Activated naive CD4-positive, alpha-beta T cell treated with anti-CD3 and anti-CD28 coated beads, Interleukin-2, amount 50 U/mL, for 24 hours (primary cell): ENCODE data around the gene GPR153.
A peak's percentile ranks its signal among the peaks of the same experiment; 100 is the strongest.

Source experiments
- H3K27ac Mint-ChIP-seq: one replicate; pipeline ENCODE4 v1.8.0; 2021; ENCODE audit warnings: mild to moderate bottlenecking, mixed read lengths
- H3K27me3 Mint-ChIP-seq: one replicate; pipeline ENCODE4 v1.8.0; 2021; ENCODE audit warnings: mixed read lengths
- H3K36me3 Mint-ChIP-seq: one replicate; pipeline ENCODE4 v1.8.0; 2021; ENCODE audit warnings: mixed read lengths
- H3K4me1 Mint-ChIP-seq: one replicate; pipeline ENCODE4 v1.8.0; 2021; ENCODE audit warnings: mixed read lengths
- H3K4me3 Mint-ChIP-seq: one replicate; pipeline ENCODE4 v1.8.0; 2021; ENCODE audit warnings: mild to moderate bottlenecking, mixed read lengths
- H3K9me3 Mint-ChIP-seq: one replicate; pipeline ENCODE4 v1.8.0; 2021; ENCODE audit warnings: mixed read lengths

Gene GPR153

GRCh38 chr1:6265151-6265550 is 4.3 kb upstream of the GPR153 start:
- no peak overlapping the region for H3K4me3 Mint-ChIP-seq
- no peaks in the 10 kb centered on the region for H3K36me3 Mint-ChIP-seq
- H3K27ac Mint-ChIP-seq, result no peak overlapping the region
- no peaks in the 10 kb centered on the region for H3K9me3 Mint-ChIP-seq
- H3K4me1 Mint-ChIP-seq, result no peaks in the 10 kb centered on the region
- H3K27me3 Mint-ChIP-seq, result peaks cover 4% of the 10 kb centered on the region

- Mint-ChIP-seq H3K36me3 (no peaks in the 10 kb centered on the region), H3K9me3 (no peaks in the 10 kb centered on the region), H3K27me3 (peaks cover 4% of the 10 kb centered on the region), H3K27ac (no peak overlapping the region), H3K4me1 (peaks cover 4% of the 10 kb centered on the region), H3K4me3 (no peak overlapping the region)
Measured at GRCh38 chr1:6263716-6264115, 2.8 kb upstream of the GPR153 start.

GRCh38 chr1:6262555-6263420 is 1.9 kb upstream of the GPR153 start:
- H3K27ac Mint-ChIP-seq, result no peak overlapping the region
- H3K27me3 Mint-ChIP-seq, result peaks cover 4% of the 10 kb centered on the region
- no peak overlapping the region for H3K4me3 Mint-ChIP-seq
- H3K9me3 Mint-ChIP-seq, result no peaks in the 10 kb centered on the region
- H3K36me3 Mint-ChIP-seq, result no peaks in the 10 kb centered on the region
- peaks cover 4% of the 10 kb centered on the region for H3K4me1 Mint-ChIP-seq

GRCh38 chr1:6261615-6261995 is 707 bp upstream of the GPR153 start:
- no peak overlapping the region for H3K27ac Mint-ChIP-seq
- H3K4me1 Mint-ChIP-seq, result peaks cover 4% of the 10 kb centered on the region
- peak overlapping the region; percentile 63 for H3K4me3 Mint-ChIP-seq
- H3K36me3 Mint-ChIP-seq, result no peaks in the 10 kb centered on the region
- no peaks in the 10 kb centered on the region for H3K9me3 Mint-ChIP-seq
- H3K27me3 Mint-ChIP-seq, result peaks cover 4% of the 10 kb centered on the region

- Mint-ChIP-seq H3K9me3 (no peaks in the 10 kb centered on the region), H3K27me3 (peaks cover 4% of the 10 kb centered on the region), H3K4me3 (no peak overlapping the region), H3K4me1 (peaks cover 4% of the 10 kb centered on the region), H3K36me3 (no peaks in the 10 kb centered on the region), H3K27ac (no peak overlapping the region)
Measured at GRCh38 chr1:6260433-6260934, 414 bp downstream of the GPR153 start.

- H3K27me3 Mint-ChIP-seq, result peaks cover 4% of the 10 kb centered on the region
- no peak overlapping the region for H3K27ac Mint-ChIP-seq
- H3K9me3 Mint-ChIP-seq, result no peaks in the 10 kb centered on the region
- peaks cover 4% of the 10 kb centered on the region for H3K4me1 Mint-ChIP-seq
- H3K36me3 Mint-ChIP-seq, result no peaks in the 10 kb centered on the region
- H3K4me3 Mint-ChIP-seq, result peak overlapping the region; percentile 44
Measured at GRCh38 chr1:6259491-6260362, 1.2 kb downstream of the GPR153 start.

GRCh38 chr1:6258675-6259074 is 2.2 kb downstream of the GPR153 start:
- Mint-ChIP-seq H3K9me3 (no peaks in the 10 kb centered on the region), H3K4me1 (peaks cover 4% of the 10 kb centered on the region), H3K4me3 (peak overlapping the region; percentile 57), H3K36me3 (no peaks in the 10 kb centered on the region), H3K27ac (no peak overlapping the region), H3K27me3 (peaks cover 4% of the 10 kb centered on the region)

GRCh38 chr1:6257541-6258069 is 3.3 kb downstream of the GPR153 start:
- Mint-ChIP-seq H3K27ac (no peak overlapping the region), H3K36me3 (no peaks in the 10 kb centered on the region), H3K27me3 (peaks cover 4% of the 10 kb centered on the region), H3K4me3 (no peak overlapping the region), H3K9me3 (no peaks in the 10 kb centered on the region), H3K4me1 (peaks cover 4% of the 10 kb centered on the region)

- Mint-ChIP-seq H3K36me3 (no peaks in the 10 kb centered on the region), H3K4me1 (peaks cover 4% of the 10 kb centered on the region), H3K27me3 (peaks cover 2% of the 10 kb centered on the region), H3K27ac (no peak overlapping the region), H3K4me3 (no peak overlapping the region), H3K9me3 (no peaks in the 10 kb centered on the region)
Measured at GRCh38 chr1:6256645-6257044, 4.3 kb downstream of the GPR153 start.

- Mint-ChIP-seq H3K4me1 (peaks cover 4% of the 10 kb centered on the region), H3K4me3 (no peak overlapping the region), H3K9me3 (no peaks in the 10 kb centered on the region), H3K36me3 (no peaks in the 10 kb centered on the region), H3K27ac (no peak overlapping the region), H3K27me3 (peaks cover 9% of the 10 kb centered on the region)
Measured at GRCh38 chr1:6254691-6255090, 6.2 kb downstream of the GPR153 start.

- H3K9me3 Mint-ChIP-seq, result no peaks in the 10 kb centered on the region
- peaks cover 13% of the 10 kb centered on the region for H3K27me3 Mint-ChIP-seq
- H3K4me1 Mint-ChIP-seq, result peaks cover 2% of the 10 kb centered on the region
Measured at GRCh38 chr1:6253380-6253779, 7.5 kb downstream of the GPR153 start.

GRCh38 chr1:6252374-6252710 is 8.6 kb downstream of the GPR153 start:
- H3K36me3 Mint-ChIP-seq, result no peaks in the 10 kb centered on the region
- H3K4me3 Mint-ChIP-seq, result no peak overlapping the region
- no peak overlapping the region for H3K27ac Mint-ChIP-seq
- peaks cover 3% of the 10 kb centered on the region for H3K4me1 Mint-ChIP-seq
- no peaks in the 10 kb centered on the region for H3K9me3 Mint-ChIP-seq
- peaks cover 20% of the 10 kb centered on the region for H3K27me3 Mint-ChIP-seq

More at GRCh38 chr1:6253380-6253779, 7.5 kb downstream of the GPR153 start:
- no peak overlapping the region for H3K4me3 Mint-ChIP-seq
- no peaks in the 10 kb centered on the region for H3K36me3 Mint-ChIP-seq
- no peak overlapping the region for H3K27ac Mint-ChIP-seq

- H3K27ac Mint-ChIP-seq, result no peak overlapping the region
- peaks cover 23% of the 10 kb centered on the region for H3K27me3 Mint-ChIP-seq
- peaks cover 7% of the 10 kb centered on the region for H3K4me1 Mint-ChIP-seq
- H3K9me3 Mint-ChIP-seq, result no peaks in the 10 kb centered on the region
- no peaks in the 10 kb centered on the region for H3K36me3 Mint-ChIP-seq
- H3K4me3 Mint-ChIP-seq, result no peak overlapping the region
Measured at GRCh38 chr1:6251681-6252373, 9.1 kb downstream of the GPR153 start.

- H3K9me3 Mint-ChIP-seq, result no peaks in the 10 kb centered on the region
- no peaks in the 10 kb centered on the region for H3K36me3 Mint-ChIP-seq
- peaks cover 13% of the 10 kb centered on the region for H3K4me1 Mint-ChIP-seq
- H3K27ac Mint-ChIP-seq, result no peak overlapping the region
- H3K27me3 Mint-ChIP-seq, result peaks cover 28% of the 10 kb centered on the region
- no peak overlapping the region for H3K4me3 Mint-ChIP-seq
Measured at GRCh38 chr1:6251233-6251632, 9.7 kb downstream of the GPR153 start.
